Adrenal gland (tissue), 12 donors: Measurements from ENCODE around the gene ZC3H15. TPM values are rescaled to one million over a fixed set of nuclear protein-coding genes. Genes with fewer than 3 reads are reported as not detected.

ENCODE experiments used
- DNase-seq, 7 donors: peaks; one replicate each; pipeline ENCODE4 v3.0.0-alpha.2; 2019 to 2020
- H3K27ac ChIP-seq, 5 donors: fragments of 200-600 bp; sonication (generic) in 4 of 5; 1 replicate in 3 of 5; 2 replicates in 2 of 5; pipeline versions ENCODE4 v1.5.1 to v1.8.0; 2016 to 2020; ENCODE audit warnings: mild to moderate bottlenecking in 1 of 5
- H3K27me3 ChIP-seq: fragments of 200-600 bp; 2 replicates; pipeline ENCODE4 v1.8.0; 2021
- H3K36me3 ChIP-seq, 2 donors: fragments of 200-600 bp; replicated peaks in 1 of 2; 1 replicate in 1 of 2; 2 replicates in 1 of 2; pipeline versions ENCODE4 v1.5.1 to v1.8.0; 2018 to 2022
- H3K4me1 ChIP-seq, 2 donors: fragments of 200-600 bp; replicated peaks in 1 of 2; 1 replicate in 1 of 2; 2 replicates in 1 of 2; pipeline versions ENCODE4 v1.5.1 to v1.8.0; 2018 to 2021
- H3K4me3 ChIP-seq, 4 donors: fragments of 200-600 bp; sonication (generic) in 3 of 4; one replicate each; pipeline ENCODE4 v1.5.1; 2016 to 2018
- H3K9me3 ChIP-seq, 3 donors: fragments of 200-600 bp; sonication (generic) in 1 of 3; replicated peaks in 1 of 3; 1 replicate in 2 of 3; 2 replicates in 1 of 3; pipeline versions ENCODE4 v1.5.1 to v1.8.0; 2016 to 2021
- CTCF ChIP-seq, 6 experiments: fragments of 450-650 bp in 4 of 6; fragments of 200-600 bp in 2 of 6; sonication (generic) in 1 of 6; IDR thresholded peaks; 1 replicate in 5 of 6; 2 replicates in 1 of 6; pipeline versions ENCODE4 v1.5.1 to v1.8.0; 2016 to 2021; ENCODE audit warnings: antibody characterized with exemption in 6 of 6, mild to moderate bottlenecking in 2 of 6, moderate library complexity in 1 of 6
- POLR2A ChIP-seq, 2 donors: fragments of 450-650 bp; IDR thresholded peaks; one replicate each; pipeline ENCODE4 v1.6.1; 2017; ENCODE audit warnings: antibody characterized with exemption in 2 of 2, mild to moderate bottlenecking in 2 of 2, moderate library complexity in 1 of 2
- WGBS, 4 donors: extraction: QIAGEN DNeasy Blood & Tissue Kit in 2 of 4; methylation state at CpG; one replicate each; pipeline versions ENCODE4 v1.1.5 to v1.1.7; 2013 to 2017; 5-methylcytosine and 5-hydroxymethylcytosine counted together
- intact Hi-C, 2 donors: fragments of 100-400 bp; cut with DNase I; formaldehyde crosslinking; loops; one replicate each; pipeline versions ENCODE4 v1.14.1 to v1.15.0; 2022 to 2023
- polyA plus RNA-seq, 3 donors: library from polyadenylated mRNA; stranded (reverse); fragments of 200-250 nt in 2 of 3; fragments of 350-450 nt in 1 of 3; fragmentation: Illumina TruSeq in 1 of 3; extraction: RNeasy Lipid Tissue Mini Kit (QIAGEN cat#74804) in 1 of 3; gene quantifications; one replicate each; pipeline ENCODE4 v1.2.3, GENCODE V29; 2013 to 2014
- total RNA-seq, 9 donors: library from RNA; depleted of rRNA in 4 of 9; stranded (reverse); fragments of >200 nt in 4 of 9; fragments of 120-200 nt in 1 of 9; fragmentation: NEBNext Ultra II Directional in 1 of 9; extraction: Animal tissue kit (Norgen Biotek cat#: 25700) in 1 of 9; gene quantifications; one replicate each; pipeline versions ENCODE4 v1.1.0 to v1.2.4, GENCODE V29; 2013 to 2023
- donor health status: healthy with polysubstance abuse.
- donor health status: Bipolar disorder and iron deficiency.
- donor health status: DM: yes; HTN: yes; CAD: no.
- donor health status: DM: no; HTN: no; CAD: no.
- donor health status: DM: no; HTN: no; CAD: no.
- donor health status: DM: yes; HTN: yes; CAD: no.

Gene ZC3H15
- total and polyA plus RNA-seq, 12 donors, result 40.0 to 191 (median 54.5) TPM

GRCh38 chr2:186493564-186494085, 7.6 kb downstream of the ZC3H15 start:
- Histone ChIP-seq H3K4me1 (peaks cover 13 to 58% of the 10 kb centered on the region in 2 donors), H3K4me3 (no peak overlapping the region), H3K36me3 (peaks cover 0 to 19% of the 10 kb centered on the region in 2 donors), H3K27ac (no peak overlapping the region), H3K27me3 (no peaks in the 10 kb centered on the region), H3K9me3 (no peaks in the 10 kb centered on the region)
- TF ChIP-seq CTCF (IDR thresholded peaks at IDR 0.05), result no peak
- no peak for TF ChIP-seq POLR2A (IDR thresholded peaks at IDR 0.05)
- intact Hi-C loops, result no loop called here
- no peak for DNase-seq
- 78 to 92% (median 86%) methylated on average over 2 of the region's 2 CpGs for WGBS, 4 donors

GRCh38 chr2:186496401-186496800, 10.3 kb downstream of the ZC3H15 start:
- H3K4me1 ChIP-seq, result peaks cover 9 to 31% of the 10 kb centered on the region in 2 donors
- H3K9me3 ChIP-seq, result no peaks in the 10 kb centered on the region
- no peak overlapping the region for H3K27ac ChIP-seq
- no peak for DNase-seq
- no peak overlapping the region for H3K4me3 ChIP-seq
- WGBS, 4 donors, result 89 to 96% (median 92%) methylated on average over 7 of the region's 7 CpGs
- H3K27me3 ChIP-seq, result no peaks in the 10 kb centered on the region
- peaks cover 0 to 36% of the 10 kb centered on the region in 2 donors for H3K36me3 ChIP-seq
- intact Hi-C loops, result no loop called here
- TF ChIP-seq CTCF (IDR thresholded peaks at IDR 0.05), result no peak
- TF ChIP-seq POLR2A (IDR thresholded peaks at IDR 0.05), result no peak

GRCh38 chr2:186497928-186498327, 11.9 kb downstream of the ZC3H15 start:
- intact Hi-C loops, result no loop called here
- Histone ChIP-seq H3K27me3 (no peaks in the 10 kb centered on the region), H3K36me3 (peaks cover 0 to 38% of the 10 kb centered on the region in 2 donors), H3K4me3 (no peak overlapping the region), H3K4me1 (peaks cover 6 to 15% of the 10 kb centered on the region in 2 donors), H3K9me3 (no peaks in the 10 kb centered on the region), H3K27ac (no peak overlapping the region)
- 95 to 97% (median 96%) methylated on average over 3 of the region's 3 CpGs for WGBS, 4 donors
- no peak for DNase-seq
- TF ChIP-seq POLR2A (IDR thresholded peaks at IDR 0.05) (no peak), CTCF (IDR thresholded peaks at IDR 0.05) (no peak)

GRCh38 chr2:186498834-186499233, 12.8 kb downstream of the ZC3H15 start:
- peaks cover 0 to 38% of the 10 kb centered on the region in 2 donors for H3K36me3 ChIP-seq

More at GRCh38 chr2:186498834-186499233, 12.8 kb downstream of the ZC3H15 start:
- intact Hi-C loops, result no loop called here
- WGBS, 4 donors, result 0 to 57% (median 48%) methylated on average over 1 of the region's 1 CpG
- Histone ChIP-seq H3K27ac (no peak overlapping the region), H3K9me3 (no peaks in the 10 kb centered on the region), H3K4me3 (no peak overlapping the region), H3K4me1 (peaks cover 0 to 6% of the 10 kb centered on the region in 2 donors), H3K27me3 (no peaks in the 10 kb centered on the region)
- TF ChIP-seq CTCF (IDR thresholded peaks at IDR 0.05) (no peak), POLR2A (IDR thresholded peaks at IDR 0.05) (no peak)
- no peak for DNase-seq
